ENCODE results near the gene PRELID3B. TPM values are rescaled to one million over a fixed set of nuclear protein-coding genes. Genes with fewer than 3 reads are reported as not detected.

The PRELID3B gene
- total RNA-seq, 1 donor from 2014 or later: 46.6 TPM

DNA sequence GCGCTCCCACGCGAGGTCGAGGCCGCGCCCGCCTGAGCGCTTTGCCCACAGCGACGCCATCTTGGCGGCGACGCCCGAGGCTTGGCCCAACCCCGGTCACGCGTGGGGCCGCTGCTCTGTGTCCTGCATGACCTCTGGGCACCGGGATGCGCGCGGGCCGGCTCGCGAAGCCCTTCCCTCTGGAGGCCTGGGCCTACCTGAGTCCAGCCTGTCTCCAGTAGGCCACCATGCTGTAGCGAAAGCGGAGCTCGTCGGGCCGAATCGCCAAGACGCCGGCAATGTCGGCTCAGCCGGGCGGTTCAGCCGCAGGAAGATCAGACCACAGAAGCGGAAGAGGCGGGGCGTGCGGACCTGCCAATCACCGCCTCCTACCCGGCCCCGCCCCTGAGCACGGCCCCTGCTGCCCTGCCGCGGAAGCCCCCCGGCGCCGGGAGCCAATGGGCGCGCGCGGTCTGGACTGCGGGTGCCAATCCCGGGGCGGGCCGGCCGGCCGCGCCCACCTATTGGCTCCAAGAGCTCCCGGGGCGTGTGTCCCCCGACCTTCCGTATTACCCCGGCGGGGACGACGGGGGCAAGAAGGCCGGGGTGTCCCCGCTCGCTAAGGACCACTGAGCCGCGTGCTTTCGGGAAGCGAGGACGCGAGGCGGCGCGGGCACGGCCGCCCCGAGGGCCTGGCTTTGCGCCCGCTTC is 10.4 kb downstream of the PRELID3B start, which contains the start of gene ATP5F1E:
TSS of gene ATP5F1E (minus strand) at position 313 of the 690 bp plus-strand sequence. CDS start at position 229, 84 bp downstream.
- Histone ChIP-seq H3K4me1 (peaks cover 56% of the 10 kb centered on the region), H3K36me3 (peaks cover 68% of the 10 kb centered on the region)

DNA sequence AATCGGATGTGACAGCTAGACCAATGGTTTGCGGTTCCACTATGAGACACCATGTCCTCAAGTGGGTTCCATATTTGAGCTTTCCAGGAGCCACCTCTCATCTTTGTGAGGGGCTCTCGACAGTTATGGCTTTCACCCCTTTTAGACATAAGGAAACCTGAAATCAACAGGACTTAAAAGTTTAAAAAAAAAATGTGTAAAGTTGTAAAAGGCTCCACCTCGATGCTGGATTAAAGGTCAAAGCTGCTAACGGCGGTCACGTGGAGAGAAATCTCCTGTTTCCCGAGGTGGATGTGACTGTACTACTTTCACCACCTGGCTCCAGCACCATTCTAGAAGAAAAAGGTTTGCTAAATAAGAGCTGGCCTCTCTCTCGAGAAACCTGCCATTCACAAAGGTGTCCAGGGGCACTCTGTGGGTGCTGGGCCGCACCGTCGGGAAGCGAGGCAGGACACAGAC is 11.0 kb downstream of the PRELID3B start:
- H3K9me3 ChIP-seq (replicated peaks): no peaks in the 10 kb centered on the region
- intact Hi-C loops (cut with micrococcal nuclease): loop anchor here (10.0 kb wide), 1 partner anchor 157 kb away; no protein-coding TSS in a partner anchor
- peaks cover 61% of the 10 kb centered on the region for H3K4me1 ChIP-seq
- DNase-seq: no peak
- H3K36me3 ChIP-seq: peaks cover 62% of the 10 kb centered on the region
- TF ChIP-seq, protein P1, sequence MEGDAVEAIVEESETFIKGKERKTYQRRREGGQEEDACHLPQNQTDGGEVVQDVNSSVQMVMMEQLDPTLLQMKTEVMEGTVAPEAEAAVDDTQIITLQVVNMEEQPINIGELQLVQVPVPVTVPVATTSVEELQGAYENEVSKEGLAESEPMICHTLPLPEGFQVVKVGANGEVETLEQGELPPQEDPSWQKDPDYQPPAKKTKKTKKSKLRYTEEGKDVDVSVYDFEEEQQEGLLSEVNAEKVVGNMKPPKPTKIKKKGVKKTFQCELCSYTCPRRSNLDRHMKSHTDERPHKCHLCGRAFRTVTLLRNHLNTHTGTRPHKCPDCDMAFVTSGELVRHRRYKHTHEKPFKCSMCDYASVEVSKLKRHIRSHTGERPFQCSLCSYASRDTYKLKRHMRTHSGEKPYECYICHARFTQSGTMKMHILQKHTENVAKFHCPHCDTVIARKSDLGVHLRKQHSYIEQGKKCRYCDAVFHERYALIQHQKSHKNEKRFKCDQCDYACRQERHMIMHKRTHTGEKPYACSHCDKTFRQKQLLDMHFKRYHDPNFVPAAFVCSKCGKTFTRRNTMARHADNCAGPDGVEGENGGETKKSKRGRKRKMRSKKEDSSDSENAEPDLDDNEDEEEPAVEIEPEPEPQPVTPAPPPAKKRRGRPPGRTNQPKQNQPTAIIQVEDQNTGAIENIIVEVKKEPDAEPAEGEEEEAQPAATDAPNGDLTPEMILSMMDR (IDR thresholded peaks at IDR 0.05; ENCODE audit: borderline replicate concordance): no peak
- H3K27ac ChIP-seq (replicated peaks): peak overlapping the region; percentile 96
- H3K27me3 ChIP-seq (ENCODE audit: low read depth): no peaks in the 10 kb centered on the region
- peak overlapping the region; percentile 85 for H3K4me3 ChIP-seq

More for the DNA sequence above, 10.4 kb downstream of the PRELID3B start, which contains the start of gene ATP5F1E:
- no peaks in the 10 kb centered on the region for H3K27me3 ChIP-seq (ENCODE audit: low read depth)
- intact Hi-C loops (cut with micrococcal nuclease): loop anchor here (10.0 kb wide), 1 partner anchor 157 kb away; no protein-coding TSS in a partner anchor
- TF ChIP-seq, protein P1 (IDR thresholded peaks at IDR 0.05; ENCODE audit: borderline replicate concordance): no peak
- peak within 1 kb of the TSS; percentile 96 for H3K27ac ChIP-seq (replicated peaks)
- peak within 1 kb of the TSS; percentile 85 for H3K4me3 ChIP-seq
- peak; percentile 98 for DNase-seq
- no peaks in the 10 kb centered on the region for H3K9me3 ChIP-seq (replicated peaks)

DNA sequence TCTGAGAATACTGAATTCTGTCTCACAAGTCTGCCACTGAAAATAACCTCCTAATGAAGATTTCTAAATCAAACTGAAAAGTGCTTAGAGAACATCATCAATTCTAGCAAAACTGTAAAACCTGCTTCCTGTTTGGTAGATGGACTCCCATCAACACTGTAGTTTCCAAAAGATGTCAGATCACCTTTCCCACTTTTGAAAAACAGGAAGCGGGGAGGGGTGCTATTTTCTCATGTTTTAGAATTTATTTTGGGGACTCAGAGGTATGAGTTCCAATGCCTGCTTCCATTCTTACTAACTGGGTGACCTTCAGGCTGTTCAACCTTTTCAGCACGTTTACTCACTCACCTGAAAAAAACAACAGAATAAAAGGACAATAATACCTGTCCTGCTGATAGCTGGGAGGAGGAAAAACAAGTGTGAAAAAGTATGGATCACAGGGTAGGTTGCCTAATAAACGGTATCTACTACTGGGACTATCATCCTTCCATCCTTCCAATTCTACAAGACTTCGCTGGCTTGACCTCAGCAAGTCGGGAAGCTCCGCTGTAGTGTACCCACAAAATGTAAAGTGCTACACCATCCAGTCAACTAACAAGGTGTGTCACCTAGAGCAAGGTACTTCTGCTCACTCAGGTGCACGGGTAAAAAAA is 11.5 kb downstream of the PRELID3B start:
- DNase-seq: no peak
- Histone ChIP-seq H3K27me3 (ENCODE audit: low read depth) (no peaks in the 10 kb centered on the region), H3K36me3 (peaks cover 62% of the 10 kb centered on the region), H3K9me3 (replicated peaks) (no peaks in the 10 kb centered on the region), H3K4me3 (peak overlapping the region; percentile 85), H3K27ac (replicated peaks) (peak overlapping the region; percentile 96), H3K4me1 (peaks cover 61% of the 10 kb centered on the region)
- intact Hi-C loops (cut with micrococcal nuclease): loop anchor here (10.0 kb wide), 1 partner anchor 156 kb away; no protein-coding TSS in a partner anchor
- TF ChIP-seq, protein P1 (IDR thresholded peaks at IDR 0.05; ENCODE audit: borderline replicate concordance): no peak

DNA sequence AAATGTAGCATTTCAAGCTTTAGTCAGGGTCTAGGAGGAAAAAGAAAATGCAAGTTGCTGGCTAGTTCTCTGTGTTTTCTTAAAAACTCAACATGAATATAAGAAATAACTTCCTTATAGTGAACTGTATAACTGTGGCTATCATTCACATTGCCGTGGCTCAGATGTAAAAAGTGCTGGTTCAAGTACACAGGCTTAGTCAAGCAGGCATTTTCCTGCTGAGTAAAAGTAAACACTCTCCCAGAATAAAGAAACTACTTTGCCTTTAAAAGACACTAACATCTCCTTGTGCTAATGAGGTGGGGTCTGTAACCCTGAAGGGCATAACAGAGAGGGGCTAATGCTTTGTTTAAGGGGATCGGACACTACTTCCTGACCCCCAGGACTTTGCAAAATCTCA is 13.8 kb downstream of the PRELID3B start:
- peaks cover 75% of the 10 kb centered on the region for H3K4me1 ChIP-seq
- peak overlapping the region; percentile 85 for H3K4me3 ChIP-seq
- no peak for DNase-seq
- H3K36me3 ChIP-seq: peaks cover 63% of the 10 kb centered on the region
- H3K27me3 ChIP-seq (ENCODE audit: low read depth): no peaks in the 10 kb centered on the region
- H3K9me3 ChIP-seq (replicated peaks): no peaks in the 10 kb centered on the region
- TF ChIP-seq, protein P1 (IDR thresholded peaks at IDR 0.05; ENCODE audit: borderline replicate concordance): no peak
- intact Hi-C loops (cut with micrococcal nuclease): no loop called here
- no peak overlapping the region for H3K27ac ChIP-seq (replicated peaks)

GRCh38 chr20:59027741-59028320 is 14.8 kb downstream of the PRELID3B start:
- intact Hi-C loops (cut with micrococcal nuclease): no loop called here
- peaks cover 70% of the 10 kb centered on the region for H3K36me3 ChIP-seq
- no peak overlapping the region for H3K4me3 ChIP-seq
- TF ChIP-seq, protein P1 (IDR thresholded peaks at IDR 0.05; ENCODE audit: borderline replicate concordance): no peak
- peaks cover 71% of the 10 kb centered on the region for H3K4me1 ChIP-seq
- DNase-seq: no peak
- no peak overlapping the region for H3K27ac ChIP-seq (replicated peaks)
- H3K9me3 ChIP-seq (replicated peaks): no peaks in the 10 kb centered on the region
- no peaks in the 10 kb centered on the region for H3K27me3 ChIP-seq (ENCODE audit: low read depth)
